Amygdala (tissue), 56 donors: ENCODE results near the gene SDSL.

Source experiments
- DNase-seq, 56 donors: peaks; one replicate each; lab custom pipeline; 2025; lab: John Stamatoyannopoulos, UW

The SDSL gene

GRCh38 chr12:113416091-113416754 lies 6.0 kb upstream of the SDSL start:
- no peak for DNase-seq

- DNase-seq: peak in 1 of 56 donors; percentile 2
Measured at GRCh38 chr12:113418213-113418879, 3.8 kb upstream of the SDSL start.

GRCh38 chr12:113420996-113421595 lies 1.1 kb upstream of the SDSL start:
- DNase-seq: no peak

GRCh38 chr12:113422886-113423669 lies 898 bp downstream of the SDSL start:
- no peak for DNase-seq

DNA sequence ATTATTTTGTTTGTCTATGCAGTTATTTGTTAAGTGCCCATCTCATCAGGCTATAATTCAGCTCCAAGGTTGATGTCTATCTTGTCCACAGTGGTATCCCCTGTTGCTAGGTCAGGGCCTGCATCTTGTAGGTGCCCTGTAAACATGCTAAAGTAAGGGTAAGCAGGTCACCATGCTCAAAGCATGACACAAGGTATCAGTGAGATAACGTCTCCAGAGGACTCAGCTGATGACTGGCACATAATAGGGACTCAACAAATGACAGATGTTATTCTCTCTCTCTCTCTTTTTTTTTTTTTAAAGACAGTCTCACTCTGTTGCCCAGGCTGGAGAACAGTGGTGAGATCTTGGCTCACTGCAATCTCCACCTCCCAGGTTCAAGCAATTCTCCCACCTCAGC lies 2.3 kb downstream of the SDSL start:
- no peak for DNase-seq

DNA sequence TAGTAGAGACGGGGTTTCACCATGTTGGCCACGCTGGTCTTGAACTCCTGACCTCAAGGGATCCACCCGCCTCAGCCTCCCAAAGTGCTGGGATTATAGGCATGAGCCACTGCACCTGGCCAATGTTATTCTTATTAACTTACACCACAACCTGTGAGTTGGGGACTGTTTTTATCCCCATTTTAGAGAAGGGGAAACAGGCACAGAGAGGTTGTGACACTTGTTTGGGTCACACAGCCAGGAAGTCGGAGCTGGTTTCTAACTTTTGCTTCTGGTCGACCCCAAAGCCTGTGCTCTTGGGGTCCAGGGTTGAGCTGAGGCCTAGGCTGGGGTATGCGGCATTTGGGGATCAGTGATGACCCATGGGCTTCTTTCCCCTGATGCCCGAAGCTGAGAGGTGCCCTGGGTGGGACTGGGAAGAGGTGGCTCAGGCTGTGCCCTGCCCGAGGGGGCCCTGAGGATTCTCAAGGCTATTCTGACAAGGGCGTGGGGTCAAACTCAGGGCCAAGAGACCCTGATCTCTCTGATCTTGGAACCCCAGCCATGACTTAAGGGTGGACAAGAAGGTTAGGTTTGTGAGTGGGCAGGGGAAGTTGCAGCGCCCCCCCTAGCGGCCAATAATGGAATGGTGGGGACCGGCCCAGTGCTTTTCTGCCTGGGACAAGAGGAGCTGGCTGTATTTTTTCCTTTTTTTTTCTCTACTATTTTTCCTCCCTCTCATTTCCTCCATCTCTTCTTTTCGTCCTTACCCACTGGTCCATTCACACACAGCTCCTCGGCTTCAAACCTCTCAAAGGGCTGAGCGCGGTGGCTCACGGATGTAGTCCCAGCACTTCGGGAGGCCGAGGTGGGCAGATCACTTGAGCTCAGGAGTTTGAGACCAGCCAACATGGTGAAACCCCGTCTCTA lies 3.0 kb downstream of the SDSL start:
- peak in 32 of 56 donors; percentile 5 to 75 (median 24) for DNase-seq

- DNase-seq: no peak
Measured at GRCh38 chr12:113425960-113426453, 3.8 kb downstream of the SDSL start.

DNA sequence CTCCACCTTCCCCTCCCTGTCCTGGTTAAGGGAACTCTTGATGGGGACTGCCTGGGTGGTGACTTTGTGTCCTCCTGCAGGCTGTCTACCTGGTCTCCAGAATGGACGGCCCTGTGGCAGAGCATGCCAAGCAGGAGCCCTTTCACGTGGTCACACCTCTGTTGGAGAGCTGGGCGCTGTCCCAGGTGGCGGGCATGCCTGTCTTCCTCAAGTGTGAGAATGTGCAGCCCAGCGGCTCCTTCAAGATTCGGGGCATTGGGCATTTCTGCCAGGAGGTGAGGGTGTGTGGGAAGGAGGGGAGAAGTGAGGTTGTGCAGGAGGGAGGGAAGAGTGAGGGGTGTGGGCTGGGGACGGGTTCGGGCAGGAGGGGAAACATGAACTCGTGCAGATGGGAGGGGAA lies 5.7 kb downstream of the SDSL start:
- DNase-seq: no peak

DNA sequence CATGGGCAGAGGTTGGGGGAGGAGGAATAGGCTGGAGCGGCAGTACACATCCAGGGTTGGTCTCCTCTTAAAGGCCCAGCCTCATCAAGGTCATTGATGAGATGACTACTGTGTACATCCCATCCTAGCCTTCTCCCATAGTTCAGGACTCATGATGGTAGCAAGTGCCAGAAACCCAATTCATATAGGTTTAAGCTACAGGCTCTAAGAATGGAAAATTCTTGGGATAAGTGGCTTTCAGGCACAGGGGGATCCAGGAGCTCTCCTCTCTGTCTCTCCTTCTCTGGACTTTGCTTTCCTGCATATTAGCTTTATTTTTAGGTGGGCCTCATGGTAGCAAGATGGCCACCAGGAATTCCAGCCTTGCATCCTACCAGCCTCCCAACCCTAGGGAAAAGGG lies 6.3 kb downstream of the SDSL start:
- DNase-seq: no peak

GRCh38 chr12:113432986-113433385 lies 10.8 kb downstream of the SDSL start:
- no peak for DNase-seq

DNA sequence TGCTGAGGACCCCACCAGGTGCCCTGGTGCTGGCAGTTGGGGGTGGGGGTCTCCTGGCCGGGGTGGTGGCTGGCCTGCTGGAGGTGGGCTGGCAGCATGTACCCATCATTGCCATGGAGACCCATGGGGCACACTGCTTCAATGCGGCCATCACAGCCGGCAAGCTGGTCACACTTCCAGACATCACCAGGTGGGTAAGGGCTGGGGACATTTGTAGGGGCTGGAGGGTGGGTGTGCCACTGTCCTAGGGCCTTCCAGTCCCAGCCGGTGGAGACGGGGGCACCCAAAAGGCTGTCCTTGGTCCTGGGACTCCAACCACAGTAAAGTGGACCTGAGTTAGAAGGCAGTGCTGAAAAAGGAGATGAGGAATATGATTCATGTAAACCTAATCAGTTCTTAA lies 13.2 kb downstream of the SDSL start:
- DNase-seq: no peak

DNA sequence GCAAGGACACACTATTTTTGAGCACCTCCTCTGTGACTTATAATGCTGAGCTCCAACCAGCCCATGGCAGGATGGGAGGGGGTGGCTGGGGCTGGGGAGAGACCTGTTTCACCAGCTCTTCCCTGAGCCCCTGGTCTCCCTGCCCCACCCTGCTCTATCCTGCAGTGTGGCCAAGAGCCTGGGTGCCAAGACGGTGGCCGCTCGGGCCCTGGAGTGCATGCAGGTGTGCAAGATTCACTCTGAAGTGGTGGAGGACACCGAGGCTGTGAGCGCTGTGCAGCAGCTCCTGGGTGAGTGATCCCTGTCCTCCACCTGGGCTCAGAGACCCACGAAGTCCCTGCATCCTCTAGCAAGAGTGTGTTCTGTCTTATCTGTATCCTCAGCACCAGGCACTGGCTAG lies 14.4 kb downstream of the SDSL start:
- no peak for DNase-seq

DNA sequence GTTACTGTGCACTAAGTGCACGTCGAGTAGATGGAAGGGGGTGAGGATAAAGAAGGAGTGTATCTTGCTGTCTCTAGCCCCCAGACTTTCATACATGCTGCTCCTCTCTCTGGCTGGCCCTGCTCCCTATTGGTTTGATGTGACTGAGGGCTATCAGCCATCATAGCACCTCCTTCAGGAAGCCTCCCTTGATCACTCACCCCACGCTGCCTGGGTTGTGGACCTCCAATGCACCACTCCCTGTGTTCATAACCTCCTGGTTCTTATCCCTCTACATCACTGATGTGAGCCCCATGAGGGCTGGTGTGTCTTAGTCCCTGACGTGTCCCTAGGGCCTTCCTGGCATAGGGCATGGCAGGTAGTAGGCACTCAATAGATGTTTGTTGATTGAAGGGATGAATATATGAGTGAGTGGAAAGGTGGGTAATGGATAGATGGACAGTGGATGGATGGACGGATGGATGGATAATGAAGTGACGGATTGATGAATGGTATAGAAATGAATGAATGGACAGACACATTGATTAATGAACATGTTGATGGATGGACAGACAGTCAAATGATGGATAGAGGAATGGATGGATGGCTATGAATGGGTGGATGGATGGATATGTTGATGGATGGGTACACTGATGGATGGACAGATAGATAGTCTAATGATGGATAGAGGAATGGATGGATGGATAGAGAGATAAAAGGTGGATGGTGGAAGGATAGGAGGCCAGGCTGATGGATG lies 15.0 kb downstream of the SDSL start:
- DNase-seq: no peak

DNA sequence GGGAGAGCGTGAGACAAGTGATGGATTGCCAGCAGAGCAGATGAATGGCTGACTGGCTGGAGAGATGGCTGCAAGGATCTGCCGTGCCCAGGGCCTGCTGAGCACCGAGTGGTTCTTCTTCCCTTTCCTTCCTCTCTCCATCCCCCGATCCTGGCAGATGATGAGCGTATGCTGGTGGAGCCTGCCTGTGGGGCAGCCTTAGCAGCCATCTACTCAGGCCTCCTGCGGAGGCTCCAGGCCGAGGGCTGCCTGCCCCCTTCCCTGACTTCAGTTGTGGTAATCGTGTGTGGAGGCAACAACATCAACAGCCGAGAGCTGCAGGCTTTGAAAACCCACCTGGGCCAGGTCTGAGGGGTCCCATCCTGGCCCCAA lies 15.5 kb downstream of the SDSL start:
- DNase-seq: no peak

GRCh38 chr12:113438523-113439300 lies 16.5 kb downstream of the SDSL start:
- DNase-seq: no peak

DNA sequence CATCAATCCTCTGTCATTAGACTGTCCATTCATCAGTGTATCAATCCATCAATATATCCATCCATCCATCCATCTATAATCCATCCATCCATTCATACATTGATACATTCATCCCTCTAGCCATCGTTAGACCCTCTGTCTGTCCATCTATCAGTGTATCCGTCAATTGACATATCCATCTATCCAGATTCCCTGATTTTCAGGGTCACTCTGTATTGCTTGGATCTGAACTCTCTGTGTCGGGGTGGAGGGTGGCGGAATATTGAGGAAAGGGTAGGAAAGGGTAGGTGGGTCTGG lies 17.1 kb downstream of the SDSL start:
- DNase-seq: no peak

DNA sequence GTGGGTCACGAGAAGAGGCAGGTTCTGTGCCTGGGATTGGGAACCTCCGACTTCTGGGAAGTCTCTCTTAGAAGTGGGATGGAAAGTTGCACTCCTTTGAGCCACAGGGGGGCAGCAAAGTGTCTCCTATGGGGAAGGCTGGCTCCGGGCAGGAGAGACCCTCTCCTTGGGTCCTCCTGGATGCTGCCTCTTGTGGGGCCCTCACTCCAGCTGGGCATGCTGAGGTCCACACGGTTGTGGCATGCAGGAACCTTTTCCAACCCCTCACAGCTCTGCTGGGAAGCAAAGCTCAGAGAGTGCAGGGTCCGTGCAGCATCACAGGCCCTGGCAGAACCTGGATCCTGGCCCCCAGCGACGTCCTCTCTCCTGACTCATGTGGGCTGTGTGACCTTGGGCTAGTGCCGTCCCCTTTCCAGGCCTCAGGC lies 17.4 kb downstream of the SDSL start:
- DNase-seq: peak in 23 of 56 donors; percentile 1 to 46 (median 18)

- DNase-seq: no peak
Measured at GRCh38 chr12:113440336-113440735, 18.2 kb downstream of the SDSL start.
